PC-3 (cell line): Measurements from ENCODE around the gene SUSD6. TPM values are rescaled to one million over a fixed set of nuclear protein-coding genes. Genes with fewer than 3 reads are reported as not detected.

ENCODE experiments used
- ATAC-seq: fragments of 200-7000 bp; cut with Tn5 transposase; 2 replicates; pipeline ENCODE4 v1.9.1; 2020; ENCODE audit warnings: mild to moderate bottlenecking, moderate library complexity
- BruUV-seq: library from RNA; stranded (reverse); fragments of 400-500 nt; replicated peaks from 2 replicates; lab custom pipeline; 2021; lab: Mats Ljungman, UMichigan
- CTCF ChIA-PET: fragments of 300-600 bp; sonication (Branson Sonifier 250); formaldehyde crosslinking; loops from one replicate; lab custom pipeline; 2022; ENCODE audit warnings: antibody characterized with exemption; lab: Charles Lee
- POLR2A ChIA-PET: fragments of 300-600 bp; sonication (Branson Sonifier 250); formaldehyde crosslinking; loops from one replicate; lab custom pipeline; 2022; ENCODE audit warnings: antibody characterized with exemption; ENCODE audit not compliant: unreplicated experiment; lab: Charles Lee
- DNase-seq: peaks from one replicate; pipeline ENCODE4 v3.0.0-alpha.2; 2015
- H2AFZ ChIP-seq: fragments of 300-600 bp; sonication (generic); 2 replicates; pipeline ENCODE4 v1.6.0; 2016; ENCODE audit warnings: antibody characterized with exemption, low read length
- H3F3A ChIP-seq: fragments of 300-600 bp; sonication (generic); one replicate; pipeline ENCODE4 v1.6.0; 2017; ENCODE audit warnings: antibody characterized with exemption, low read length, control low read depth, mild to moderate bottlenecking; ENCODE audit not compliant: unreplicated experiment
- H3K27ac ChIP-seq: fragments of 300-600 bp; sonication (generic); 2 replicates; pipeline ENCODE4 v1.5.1; 2016; ENCODE audit warnings: mild to moderate bottlenecking, low read length
- H3K27me3 ChIP-seq: fragments of 300-600 bp; sonication (generic); 2 replicates; pipeline ENCODE4 v1.6.1; 2016; ENCODE audit warnings: low read length, mixed read lengths
- H3K36me3 ChIP-seq: fragments of 300-600 bp; sonication (generic); 2 replicates; pipeline ENCODE4 v1.6.1; 2016; ENCODE audit warnings: low read depth, mixed run types, low read length, mixed read lengths
- H3K4me1 ChIP-seq: fragments of 300-600 bp; sonication (generic); 2 replicates; pipeline ENCODE4 v1.5.1; 2016; ENCODE audit warnings: low read length; ENCODE audit not compliant: insufficient read depth
- H3K4me2 ChIP-seq: fragments of 300-600 bp; sonication (generic); 2 replicates; pipeline ENCODE4 v1.6.0; 2016; ENCODE audit warnings: low read length
- H3K4me3 ChIP-seq: fragments of 300-600 bp; sonication (generic); 2 replicates; pipeline ENCODE4 v1.5.1; 2016; ENCODE audit warnings: mild to moderate bottlenecking, low read length, mixed read lengths
- H3K79me2 ChIP-seq: fragments of 300-600 bp; sonication (generic); 2 replicates; pipeline ENCODE4 v1.6.1; 2017; ENCODE audit warnings: low read length, mixed read lengths
- H3K9ac ChIP-seq: fragments of 300-600 bp; sonication (generic); 2 replicates; pipeline ENCODE4 v1.6.0; 2016; ENCODE audit warnings: mild to moderate bottlenecking, low read length
- H3K9me2 ChIP-seq: fragments of 300-600 bp; sonication (generic); replicated peaks from 2 replicates; pipeline ENCODE4 v1.6.1; 2016; ENCODE audit warnings: mixed run types, low read length, mixed read lengths
- H3K9me3 ChIP-seq: fragments of 300-600 bp; sonication (generic); 2 replicates; pipeline ENCODE4 v1.6.1; 2016; ENCODE audit warnings: low read length, mixed read lengths
- H4K20me1 ChIP-seq: fragments of 300-600 bp; sonication (generic); 2 replicates; pipeline ENCODE4 v1.6.1; 2016; ENCODE audit warnings: low read length, mixed read lengths
- CTCF ChIP-seq: fragments of 300-600 bp; sonication (generic); conservative IDR thresholded peaks from 2 replicates; pipeline ENCODE4 v1.5.1; 2017; ENCODE audit warnings: antibody characterized with exemption, low read depth, mild to moderate bottlenecking, low read length
- EZH2 ChIP-seq: fragments of 300-600 bp; sonication (generic); IDR thresholded peaks from one replicate; pipeline ENCODE4 v1.6.1; 2017; ENCODE audit warnings: antibody characterized with exemption, mild to moderate bottlenecking, low read length; ENCODE audit not compliant: unreplicated experiment
- EZH2phosphoT487 ChIP-seq: fragments of 300-600 bp; sonication (generic); IDR thresholded peaks from 2 replicates; pipeline ENCODE4 v1.6.1; 2018; ENCODE audit warnings: mild to moderate bottlenecking, antibody characterized with exemption, low read length, borderline replicate concordance
- intact Hi-C: fragments of 100-400 bp; cut with micrococcal nuclease; formaldehyde crosslinking; loops from 2 replicates; pipeline ENCODE4 v1.9.0; 2023
- total RNA-seq: library from RNA; depleted of rRNA; stranded (reverse); fragments of >200 nt; gene quantifications from 2 replicates; pipeline ENCODE4 v1.2.3, GENCODE V29; 2014

SUSD6 gene
- total RNA-seq, 1 experiment from 2014 or later, result 6.1 TPM

- Histone ChIP-seq H3K4me2 (peak overlapping the region; percentile 79), H3K4me3 (peak overlapping the region; percentile 51), H3K36me3 (no peaks in the 10 kb centered on the region), H3K79me2 (no peaks in the 10 kb centered on the region), H3K9me2 (no peaks in the 10 kb centered on the region), H3K27me3 (peaks cover 78% of the 10 kb centered on the region), H3K27ac (no peak overlapping the region), H2AFZ (peak overlapping the region; percentile 49; the same call in 1 of the 2 replicates), H3K9me3 (no peaks in the 10 kb centered on the region), H3K4me1 (peaks cover 6% of the 10 kb centered on the region; the same call in 1 of the 2 replicates), H3K9ac (no peak overlapping the region), H4K20me1 (no peaks in the 10 kb centered on the region), H3F3A (no peaks in the 10 kb centered on the region)
- intact Hi-C loops, result loop anchor here (5.0 kb wide), 1 partner anchor 174 kb away; the partner anchor contains the start of genes ERH and SLC39A9
- CTCF ChIA-PET, result interaction anchor here (0.5 to 2.2 kb wide), 4 partner anchors 12 to 1142 kb away, joined by 3 to 8 read pairs (median 3); no protein-coding TSS in a partner anchor
- POLR2A ChIA-PET, result no interaction called here
- BruUV-seq, result no TSS peak
- TF ChIP-seq EZH2 (peak; percentile 62), CTCF (no peak), EZH2phosphoT487 (no peak)
- no peak for DNase-seq
- ATAC-seq, result no peak
Measured at GRCh38 chr14:69571449-69572029, 39.9 kb upstream of the SUSD6 start.

DNA sequence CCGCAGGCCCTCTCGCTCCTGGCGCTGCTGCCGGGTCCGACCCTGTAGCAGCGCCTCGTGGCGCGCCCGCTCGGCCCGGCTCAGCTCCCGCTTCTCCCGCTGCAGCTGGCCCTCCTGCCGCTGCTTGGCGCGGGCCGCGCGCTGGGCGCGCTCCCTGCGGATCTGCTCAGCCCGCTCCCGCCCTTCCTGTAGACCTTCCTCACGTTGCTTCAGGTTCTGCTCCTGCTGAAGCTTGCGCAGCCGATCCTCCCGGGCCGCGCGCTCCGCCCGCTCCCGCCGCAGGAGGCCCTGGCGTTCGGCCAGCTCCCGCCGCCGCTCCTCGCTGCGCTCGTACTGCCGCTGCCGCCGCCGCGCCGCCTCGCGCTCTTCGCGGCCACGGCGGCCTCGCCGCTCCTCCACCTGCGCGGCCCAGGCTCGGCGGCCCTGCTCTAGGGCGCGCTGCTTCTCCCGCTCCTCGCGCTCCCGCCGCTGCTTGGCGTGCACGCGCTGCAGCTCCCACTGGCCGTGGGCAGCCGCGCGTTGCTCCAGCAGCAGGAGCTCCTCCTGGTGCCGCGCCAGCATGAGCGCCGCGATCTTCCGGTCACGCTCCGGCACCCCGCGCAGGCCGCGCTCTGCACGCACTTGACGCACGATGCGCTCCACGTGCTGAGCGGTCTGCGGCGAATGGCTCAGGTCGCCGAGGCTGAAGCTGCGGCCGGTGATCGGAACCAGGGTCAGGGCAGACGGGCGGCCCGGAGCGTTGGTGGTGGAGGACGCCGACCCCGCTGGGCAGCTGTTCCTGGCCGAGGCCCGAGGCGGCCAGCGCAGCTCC is 39.2 kb upstream of the SUSD6 start:
- intact Hi-C loops, result loop anchor here (5.0 kb wide), 1 partner anchor 175 kb away; the partner anchor contains the start of genes ERH and SLC39A9
- no peak for TF ChIP-seq CTCF
- no peak for TF ChIP-seq EZH2phosphoT487
- peak; percentile 10 for TF ChIP-seq EZH2
- Histone ChIP-seq H2AFZ (peak overlapping the region; percentile 49; the same call in 1 of the 2 replicates), H3K36me3 (no peaks in the 10 kb centered on the region), H3K9me2 (no peaks in the 10 kb centered on the region), H3K4me1 (peaks cover 6% of the 10 kb centered on the region; the same call in 1 of the 2 replicates), H3K27me3 (peaks cover 76% of the 10 kb centered on the region), H3K79me2 (no peaks in the 10 kb centered on the region), H4K20me1 (no peaks in the 10 kb centered on the region), H3K9ac (no peak overlapping the region), H3F3A (no peaks in the 10 kb centered on the region), H3K4me3 (peak overlapping the region; percentile 51), H3K9me3 (no peaks in the 10 kb centered on the region), H3K4me2 (peak overlapping the region; percentile 79), H3K27ac (no peak overlapping the region)
- peak; percentile 33 for DNase-seq
- CTCF ChIA-PET, result interaction anchor here (0.5 to 2.2 kb wide), 4 partner anchors 13 to 1141 kb away, joined by 3 to 8 read pairs (median 3); no protein-coding TSS in a partner anchor
- peak; percentile 27 for ATAC-seq
- no TSS peak for BruUV-seq
- POLR2A ChIA-PET, result no interaction called here
